GM18502 (cell line): ENCODE data around the gene ABAT.
"Not testable (repeated sequence)": the region's sequence is repeated elsewhere in the genome, so short reads cannot be mapped to it uniquely, and the experiment has no call there.

Experiments used
- ATAC-seq: cut with Tn5 transposase; IDR thresholded peaks from one replicate; pipeline ENCODE4 v1.9.1; 2021; ENCODE audit warnings: mild to moderate bottlenecking; ENCODE audit not compliant: unreplicated experiment, poor library complexity

Gene ABAT

GRCh38 chr16:8648877-8649276 lies 25.5 kb upstream of the ABAT start:
- no peak for ATAC-seq

- no peak for ATAC-seq
Observed at GRCh38 chr16:8649829-8650554, 24.4 kb upstream of the ABAT start.

- ATAC-seq: not testable (repeated sequence)
Observed at GRCh38 chr16:8651958-8652357, 22.5 kb upstream of the ABAT start.

- ATAC-seq: peak; percentile 73
Observed at GRCh38 chr16:8655184-8655717, 19.2 kb upstream of the ABAT start.

- no peak for ATAC-seq
Observed at GRCh38 chr16:8656376-8656775, 18.0 kb upstream of the ABAT start.

- no peak for ATAC-seq
Observed at GRCh38 chr16:8660841-8661301, 13.5 kb upstream of the ABAT start.

GRCh38 chr16:8661703-8662102 lies 12.7 kb upstream of the ABAT start:
- ATAC-seq: no peak

- no peak for ATAC-seq
Observed at GRCh38 chr16:8663192-8664089, 11.0 kb upstream of the ABAT start.

GRCh38 chr16:8665529-8665928 lies 8.9 kb upstream of the ABAT start:
- no peak for ATAC-seq

- no peak for ATAC-seq
Observed at GRCh38 chr16:8667492-8667891, 6.9 kb upstream of the ABAT start.

- no peak for ATAC-seq
Observed at GRCh38 chr16:8668113-8668512, 6.3 kb upstream of the ABAT start.

- no peak for ATAC-seq
Observed at GRCh38 chr16:8669481-8669880, 4.9 kb upstream of the ABAT start.

GRCh38 chr16:8670014-8670560 lies 4.3 kb upstream of the ABAT start:
- ATAC-seq: no peak

- peak; percentile 46 for ATAC-seq
Observed at GRCh38 chr16:8673611-8674412, 605 bp upstream of the ABAT start.

- ATAC-seq: no peak
Observed at GRCh38 chr16:8675183-8676159, 1.1 kb downstream of the ABAT start.

- no peak for ATAC-seq
Observed at GRCh38 chr16:8676160-8676547, 1.7 kb downstream of the ABAT start.

GRCh38 chr16:8676737-8677375 lies 2.4 kb downstream of the ABAT start:
- ATAC-seq: no peak

- ATAC-seq: no peak
Observed at GRCh38 chr16:8677481-8677880, 3.1 kb downstream of the ABAT start.
